Stimulated activated CD4-positive, alpha-beta T cell treated with anti-CD3 and anti-CD28 coated beads, Interleukin-4, amount 100 ng/mL, for 4 hours (primary cell): ENCODE results near the gene B9D1.
A peak's percentile ranks its signal among the peaks of the same experiment; 100 is the strongest.

Experiments
- DNase-seq, 2 experiments: peaks; one replicate each; pipeline ENCODE4 v3.0.0-alpha.2; 2020

The B9D1 gene

DNA sequence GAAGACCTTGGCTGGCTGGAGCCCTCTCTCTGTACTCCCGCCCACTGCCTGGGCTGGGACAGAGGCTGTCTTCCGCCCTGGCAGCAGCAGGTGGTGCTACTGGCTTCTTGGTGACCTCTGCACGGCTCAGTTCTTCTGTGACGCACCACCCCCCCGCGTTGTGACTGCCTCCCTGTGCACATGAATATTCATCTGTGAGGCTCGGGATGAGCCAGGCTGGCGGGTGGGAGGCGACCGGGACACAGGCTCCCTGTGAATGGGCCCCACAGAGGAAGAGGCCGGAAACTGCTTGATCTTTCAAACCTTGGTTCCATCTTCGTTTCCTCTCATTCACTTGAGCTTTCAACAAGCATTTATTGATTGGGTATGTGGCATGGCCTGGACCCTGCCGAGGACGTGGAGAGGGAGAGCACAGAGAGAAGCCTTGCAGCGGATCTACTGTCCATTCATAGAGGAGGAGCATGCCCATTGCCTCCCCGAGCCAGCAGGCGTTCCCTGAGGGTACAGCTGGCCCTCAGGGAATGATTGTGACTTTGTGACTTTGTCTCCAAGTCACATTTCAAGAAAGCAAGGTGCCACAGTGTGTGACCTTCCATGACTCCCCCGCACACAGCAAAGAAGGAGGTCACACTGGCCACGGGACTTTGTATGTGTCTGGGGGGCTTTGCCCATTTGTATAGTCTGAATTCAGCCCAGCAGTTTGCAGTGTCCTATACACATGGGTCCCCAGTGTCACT lies 45.0 kb downstream of the B9D1 start:
- no peak for DNase-seq

- no peak for DNase-seq
These were observed 45.7 kb downstream of the B9D1 start for GRCh38 chr17:19316761-19317358.

GRCh38 chr17:19315104-19315503 lies 47.4 kb downstream of the B9D1 start:
- DNase-seq: no peak

DNA sequence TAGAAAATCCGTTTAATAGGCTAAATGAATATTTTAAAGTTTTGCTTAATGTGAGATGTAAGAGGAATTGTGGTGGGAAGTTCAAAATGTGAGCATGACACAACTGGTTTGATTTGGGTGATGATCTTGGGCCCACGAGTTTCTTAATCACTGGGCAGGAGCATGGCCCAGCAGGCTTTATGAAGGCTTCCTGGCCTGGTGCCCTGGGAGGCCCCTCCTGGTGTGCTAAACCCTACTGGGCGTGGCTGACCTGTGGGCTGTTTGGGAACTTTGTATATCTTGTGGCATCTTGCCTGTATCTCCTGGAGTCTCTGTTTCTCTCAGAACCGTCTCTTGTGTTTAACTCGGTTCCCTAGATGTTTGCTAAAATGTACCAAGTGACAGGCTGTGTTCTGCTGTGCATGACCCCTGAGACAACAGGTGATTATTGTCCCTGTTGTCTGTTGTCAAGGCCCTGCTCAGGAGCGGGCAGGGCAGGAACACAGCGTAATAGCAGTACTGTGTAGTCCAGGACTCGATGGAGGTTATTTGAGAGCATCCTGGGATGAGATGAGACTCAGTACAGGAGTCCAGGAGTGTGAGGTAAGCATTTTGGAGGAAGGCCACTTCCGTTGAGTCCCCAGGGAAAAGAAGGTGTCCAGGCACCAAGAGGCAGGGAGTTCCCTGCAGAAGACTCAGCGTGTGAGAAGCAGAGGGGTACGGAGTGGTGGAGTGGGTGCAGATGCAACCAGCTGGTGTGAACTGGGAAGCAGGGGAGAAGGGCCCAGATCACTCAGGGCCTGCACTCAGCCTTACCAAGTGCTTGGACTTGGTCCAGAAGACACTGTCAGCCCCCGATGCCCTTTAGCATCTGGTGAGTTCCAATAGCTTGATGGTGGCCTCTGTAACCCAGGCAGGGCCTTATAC lies 48.5 kb downstream of the B9D1 start:
- DNase-seq: no peak

DNA sequence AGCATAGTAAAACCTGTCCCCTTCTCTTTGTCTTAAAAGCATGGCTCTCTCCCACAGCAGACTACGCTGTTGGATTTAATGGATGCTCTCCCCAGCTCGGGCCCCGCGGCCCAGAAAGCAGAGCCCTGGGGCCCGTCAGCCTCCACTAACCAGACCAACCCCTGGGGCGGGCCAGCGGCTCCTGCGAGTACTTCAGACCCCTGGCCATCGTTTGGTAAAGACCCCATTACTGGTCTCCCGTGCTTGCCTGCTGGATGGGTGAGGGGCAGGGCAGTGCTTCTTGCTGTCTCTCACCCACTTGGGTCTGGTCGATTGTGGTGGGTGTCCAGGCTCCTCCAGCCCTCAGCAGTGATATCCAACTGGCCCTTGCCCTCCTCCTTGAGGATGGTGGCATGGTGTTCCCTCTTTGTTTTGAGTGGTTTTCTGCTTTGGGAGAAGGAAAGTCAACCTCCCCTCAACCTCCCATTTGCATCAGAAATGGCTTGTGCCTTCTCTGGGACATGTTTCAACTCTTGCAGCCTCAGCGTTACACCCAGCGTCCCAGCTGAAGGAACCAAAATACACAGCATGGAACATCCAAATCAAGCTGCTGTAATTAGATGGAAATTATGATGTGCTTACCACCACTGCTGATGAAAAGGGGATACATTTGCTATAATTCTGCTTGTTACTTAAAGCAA lies 49.3 kb downstream of the B9D1 start:
- no peak for DNase-seq

DNA sequence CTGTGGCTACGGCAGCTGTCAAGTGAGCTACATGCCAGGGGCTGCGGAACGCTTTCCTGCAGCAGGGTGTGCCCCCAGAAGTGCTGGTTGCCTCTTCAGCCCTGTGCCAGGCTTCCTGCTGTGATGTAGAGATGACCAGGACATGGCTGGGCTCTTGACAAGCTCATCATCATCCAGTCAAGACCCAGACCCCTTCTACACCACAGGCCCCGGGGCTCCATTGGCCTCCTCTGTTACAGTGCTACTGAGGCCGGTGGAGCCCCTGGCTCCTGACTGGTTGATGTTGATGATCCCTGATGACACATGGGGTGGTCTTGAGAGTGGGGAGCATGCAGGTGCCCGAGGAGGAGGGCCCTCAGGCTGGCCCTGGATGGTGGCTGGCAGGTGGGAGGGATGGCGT lies 50.1 kb downstream of the B9D1 start:
- DNase-seq: no peak

DNA sequence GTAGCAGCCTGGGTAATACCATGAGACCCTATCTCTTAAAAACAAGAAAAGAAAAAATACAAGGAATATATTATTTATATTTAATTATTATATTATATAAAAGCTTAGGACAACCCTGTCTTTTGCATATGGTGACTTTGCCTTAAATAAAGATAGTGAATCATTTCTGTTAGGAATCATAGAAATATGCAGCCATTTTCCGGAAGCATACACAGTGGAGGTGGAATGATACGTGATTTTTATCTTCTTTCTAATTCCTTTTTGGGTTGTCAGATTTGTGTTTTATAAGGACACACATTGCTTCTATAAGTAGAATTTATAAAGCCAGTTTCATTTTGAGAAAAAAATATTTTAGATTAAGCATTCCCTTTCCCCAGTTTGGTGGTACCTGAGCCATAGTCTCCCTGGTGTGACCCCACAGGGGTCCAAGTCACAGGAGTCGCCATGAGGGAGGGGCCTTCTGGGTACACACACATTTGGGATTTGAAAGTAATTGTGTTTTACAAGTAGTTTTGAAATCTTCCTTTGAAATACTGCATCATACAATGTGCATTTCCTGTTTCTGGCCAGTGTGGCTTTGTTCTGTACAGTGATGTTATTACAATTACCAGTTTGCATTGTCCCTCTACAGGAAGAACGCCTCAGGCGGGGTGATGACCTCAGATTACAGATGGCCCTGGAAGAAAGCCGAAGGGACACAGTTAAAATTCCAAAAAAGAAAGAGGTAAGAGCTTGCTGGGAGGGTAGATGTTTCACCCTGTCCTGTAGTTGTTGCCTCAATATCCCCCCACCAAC lies 50.9 kb downstream of the B9D1 start:
- DNase-seq: no peak

GRCh38 chr17:19311016-19311415 lies 51.5 kb downstream of the B9D1 start:
- DNase-seq: no peak

- DNase-seq: no peak
These were observed 52.4 kb downstream of the B9D1 start for GRCh38 chr17:19310151-19310550.

GRCh38 chr17:19309701-19310100 lies 52.8 kb downstream of the B9D1 start:
- DNase-seq: no peak

GRCh38 chr17:19308398-19308797 lies 54.1 kb downstream of the B9D1 start:
- no peak for DNase-seq

- DNase-seq: no peak
These were observed 55.0 kb downstream of the B9D1 start for GRCh38 chr17:19307521-19307920.

- peak in 1 of 2 experiments; percentile 4 for DNase-seq
These were observed 56.1 kb downstream of the B9D1 start for GRCh38 chr17:19306160-19307111.

DNA sequence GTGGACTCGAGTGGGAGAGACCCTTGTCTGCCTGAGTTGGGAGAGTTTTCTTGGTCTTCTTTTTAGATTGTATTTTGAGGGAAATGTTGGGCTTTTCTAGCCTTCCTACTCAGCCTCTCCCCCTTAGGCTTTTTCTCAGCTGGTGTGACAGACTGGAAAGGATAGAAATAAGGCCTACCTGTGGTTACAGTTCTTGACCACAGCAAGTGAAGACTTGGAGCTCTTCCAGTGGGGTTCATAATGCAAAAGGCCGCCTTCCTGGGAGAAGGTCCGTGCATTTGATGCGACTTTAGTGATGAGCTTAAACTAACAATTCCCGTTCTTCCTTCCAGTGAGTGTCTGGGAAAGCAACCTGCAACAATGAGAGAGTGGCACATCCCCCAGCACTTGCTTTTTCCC lies 56.8 kb downstream of the B9D1 start:
- no peak for DNase-seq

GRCh38 chr17:19305256-19305655 lies 57.3 kb downstream of the B9D1 start:
- DNase-seq: no peak

GRCh38 chr17:19304751-19305150 lies 57.8 kb downstream of the B9D1 start:
- DNase-seq: no peak

DNA sequence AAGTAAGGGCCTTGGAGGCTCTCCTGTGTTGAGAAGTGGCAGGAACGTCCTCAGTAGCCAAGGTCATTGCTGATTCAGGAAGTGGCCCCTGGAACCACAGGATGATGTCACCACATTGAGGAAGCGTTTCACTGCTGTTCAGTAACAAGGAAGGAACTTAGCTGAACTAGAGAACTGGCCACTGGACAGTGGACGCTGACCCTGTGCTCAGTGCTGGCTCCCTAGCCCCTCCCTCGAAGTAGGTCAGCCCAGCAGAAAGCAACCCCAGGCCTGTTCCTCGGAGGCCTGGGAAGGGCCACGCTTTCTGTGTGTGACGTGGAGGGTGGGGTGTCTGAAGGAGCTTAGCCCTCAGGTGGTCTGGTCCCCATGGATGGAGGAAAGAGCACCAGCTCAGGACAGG lies 58.3 kb downstream of the B9D1 start:
- DNase-seq: no peak

DNA sequence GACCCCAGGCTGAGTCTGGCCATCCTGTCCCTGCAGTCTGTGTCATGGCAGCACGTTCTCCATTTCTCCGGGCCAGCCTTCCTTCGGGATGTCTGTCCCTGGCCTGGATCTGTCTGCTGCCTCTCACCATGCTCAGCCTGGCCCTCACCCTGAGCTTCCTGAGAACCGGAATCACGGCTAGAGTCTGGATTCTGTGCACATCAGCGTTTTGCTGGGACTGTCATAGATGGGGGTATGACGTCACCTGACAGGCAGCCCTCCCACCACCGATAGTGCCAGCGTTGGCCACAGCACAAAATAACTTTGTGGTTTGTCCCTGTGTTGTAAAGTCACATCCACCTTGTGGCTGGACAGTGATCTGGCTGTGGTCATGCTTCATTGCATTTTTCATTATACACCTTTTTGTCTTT lies 59.2 kb downstream of the B9D1 start:
- no peak for DNase-seq

DNA sequence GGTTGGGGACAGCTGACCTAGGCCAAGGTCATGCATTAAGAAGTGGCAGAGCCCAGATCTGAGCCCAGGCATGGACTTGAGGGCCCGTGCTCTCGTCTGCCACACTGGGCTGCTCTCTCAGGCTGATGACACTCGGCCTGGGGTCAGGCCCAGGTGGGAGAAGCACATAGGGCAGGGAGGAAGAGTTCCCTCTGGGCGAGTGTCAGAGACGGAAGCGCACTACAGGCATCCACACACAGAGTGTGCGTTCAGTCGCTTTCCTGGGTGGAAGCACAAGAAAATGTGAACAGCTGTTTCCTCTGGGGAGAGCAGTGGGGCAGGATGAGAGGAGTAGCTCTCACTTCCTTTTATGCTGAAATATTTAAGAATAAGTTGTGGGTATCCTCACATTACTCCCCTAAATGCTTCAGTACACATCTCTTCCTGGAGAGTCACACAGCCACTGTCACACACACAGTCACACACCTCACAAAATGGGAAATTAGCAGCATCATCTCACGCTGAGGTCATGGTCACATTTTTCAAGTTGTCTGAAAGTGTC lies 59.7 kb downstream of the B9D1 start:
- DNase-seq: no peak

GRCh38 chr17:19301973-19302372 lies 60.5 kb downstream of the B9D1 start:
- no peak for DNase-seq
